ENCODE data around the gene MAGEA4.

GRCh38 chrX:151875270-151876026 lies 37.2 kb upstream of the MAGEA4 start:
- TF ChIP-seq CTCF (IDR thresholded peaks at IDR 0.05; ENCODE audit: low read length): no peak
- TF ChIP-seq EZH2 (optimal IDR thresholded peaks at IDR 0.05; ENCODE audit: low read depth, low read length): no peak
- TF ChIP-seq EZH2phosphoT487 (IDR thresholded peaks at IDR 0.05; ENCODE audit: low read length): no peak

All from MM.1S (cell line).